ELR (cell line): ENCODE results near the gene NOX1.
"Not testable (repeated sequence)": the region's sequence is repeated elsewhere in the genome, so short reads cannot be mapped to it uniquely, and the experiment has no call there.

Experiments used
- DNase-seq: peaks from one replicate; pipeline ENCODE4 v3.0.0-alpha.2; 2015; ENCODE audit warnings: low read depth

NOX1 gene

GRCh38 chrX:100819534-100819836 is 54.7 kb downstream of the NOX1 start:
- no peak for DNase-seq

- DNase-seq, result no peak
Measured at GRCh38 chrX:100817340-100817739, 56.8 kb downstream of the NOX1 start.

DNA sequence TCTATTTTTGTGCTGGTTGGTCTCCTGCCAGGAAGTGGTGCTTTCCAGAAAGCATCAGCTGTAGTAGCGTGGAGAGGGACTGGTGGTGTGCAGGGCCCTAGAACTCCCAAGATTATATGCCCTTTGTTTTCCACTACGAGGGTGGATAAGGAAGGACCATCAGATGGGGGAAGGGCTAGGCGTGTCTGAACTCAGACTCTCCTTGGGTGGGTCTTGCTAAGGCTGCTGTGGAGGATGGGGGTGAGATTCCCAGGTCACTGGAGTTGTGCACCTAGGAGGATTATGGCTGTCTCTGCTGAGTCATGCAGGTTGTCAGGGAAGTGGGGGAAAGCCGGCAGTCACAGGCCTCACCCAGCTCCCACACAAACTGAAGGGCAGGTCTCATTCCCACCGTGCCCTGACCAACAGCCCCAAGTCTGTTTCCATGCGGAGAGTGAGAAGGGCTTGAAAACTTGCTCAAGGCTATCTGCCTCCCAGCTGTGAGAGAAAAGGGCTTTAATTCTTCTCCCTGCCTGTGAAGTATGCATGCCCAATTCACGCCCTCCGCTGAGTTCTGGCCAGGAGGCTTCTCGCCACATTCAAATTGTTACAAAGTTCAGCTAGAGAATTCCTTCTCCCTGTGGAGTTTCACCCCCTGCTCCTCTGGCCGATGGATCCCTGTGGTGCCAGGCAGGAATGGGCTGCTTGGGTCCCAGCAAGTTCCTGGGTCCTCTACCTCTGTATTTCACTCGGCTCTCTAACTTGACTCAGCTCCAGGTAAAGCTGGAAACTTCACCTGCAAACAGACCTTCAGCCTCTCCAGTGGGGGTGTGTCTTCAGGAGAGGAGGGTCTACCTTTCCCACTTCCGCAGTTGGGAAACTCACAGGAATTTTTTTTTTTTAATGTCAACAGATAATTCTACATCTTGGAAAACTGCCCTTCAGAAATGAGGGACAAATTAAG is 61.7 kb downstream of the NOX1 start:
- no peak for DNase-seq

DNA sequence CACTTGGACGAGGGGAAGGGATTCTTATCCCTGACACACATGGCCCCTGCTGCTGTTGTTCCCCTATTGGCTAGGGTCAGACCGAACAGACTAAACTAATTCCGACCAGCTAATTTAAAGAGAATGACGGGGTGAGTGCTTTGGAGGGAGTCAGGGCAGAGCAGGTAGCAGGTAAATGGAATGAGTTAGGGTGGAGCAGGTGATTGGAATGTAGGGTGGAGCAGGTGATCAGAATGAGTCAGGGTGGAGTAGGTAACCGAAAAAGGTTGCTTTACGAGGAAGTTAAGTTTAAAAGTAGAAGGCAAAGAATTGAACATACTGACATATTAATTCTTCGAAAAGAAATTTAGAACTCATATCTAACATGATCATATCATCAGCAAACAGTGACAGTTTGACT is 65.9 kb downstream of the NOX1 start:
- DNase-seq, result not testable (repeated sequence)

- DNase-seq, result no peak
Measured at GRCh38 chrX:100804780-100805179, 69.4 kb downstream of the NOX1 start.

DNA sequence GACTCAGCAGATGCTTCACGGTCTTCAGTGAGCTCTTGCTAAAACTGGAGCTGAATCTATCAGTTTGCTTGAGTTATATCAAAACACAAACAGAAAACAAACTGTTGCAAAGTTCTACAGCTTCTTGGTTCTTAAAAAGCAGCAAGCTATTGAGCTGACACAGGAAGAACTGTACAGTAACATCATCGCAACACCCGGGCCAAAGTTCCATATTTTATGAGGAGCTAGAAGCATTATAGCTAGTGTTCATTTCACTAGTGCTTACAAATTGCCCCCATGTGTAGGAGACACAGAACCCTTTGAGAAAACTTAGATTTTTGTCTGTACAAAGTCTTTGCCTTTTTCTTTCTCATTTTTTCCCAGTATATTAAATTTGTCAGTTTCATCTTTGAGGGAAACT is 71.3 kb downstream of the NOX1 start:
- DNase-seq, result no peak

- no peak for DNase-seq
Measured at GRCh38 chrX:100798484-100799214, 75.5 kb downstream of the NOX1 start.

DNA sequence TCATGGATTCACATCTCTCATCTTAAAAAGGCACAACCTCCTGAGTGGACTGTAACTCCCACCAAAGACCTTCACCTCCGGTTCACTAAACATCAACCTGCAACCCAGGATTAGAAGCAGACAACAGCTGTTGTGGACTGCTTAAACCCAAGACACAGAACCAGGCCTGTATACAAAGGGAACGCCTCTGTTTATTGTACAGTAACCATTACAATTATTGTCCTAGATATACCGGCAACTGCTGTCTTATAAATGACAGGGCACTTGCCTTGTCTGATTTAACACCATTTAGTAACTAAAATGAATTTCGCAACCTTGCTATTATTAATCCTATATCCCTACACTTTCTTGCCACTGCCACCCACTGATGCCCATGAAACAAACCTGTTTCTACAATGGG is 76.8 kb downstream of the NOX1 start:
- DNase-seq, result no peak

- DNase-seq, result not testable (repeated sequence)
Measured at GRCh38 chrX:100796371-100796770, 77.8 kb downstream of the NOX1 start.
